T-helper 22 cell (primary cell): Measurements from ENCODE around the gene SYTL4.

Experiments used
- DNase-seq: peaks from one replicate; pipeline ENCODE4 v3.0.0-alpha.2; 2020; ENCODE audit warnings: low read depth

The SYTL4 gene

GRCh38 chrX:100695302-100695701 is 36.6 kb downstream of the SYTL4 start:
- DNase-seq: no peak

- DNase-seq: no peak
Measured at GRCh38 chrX:100687546-100687945, 44.4 kb downstream of the SYTL4 start.

- DNase-seq: no peak
Measured at GRCh38 chrX:100687128-100687527, 44.8 kb downstream of the SYTL4 start.

DNA sequence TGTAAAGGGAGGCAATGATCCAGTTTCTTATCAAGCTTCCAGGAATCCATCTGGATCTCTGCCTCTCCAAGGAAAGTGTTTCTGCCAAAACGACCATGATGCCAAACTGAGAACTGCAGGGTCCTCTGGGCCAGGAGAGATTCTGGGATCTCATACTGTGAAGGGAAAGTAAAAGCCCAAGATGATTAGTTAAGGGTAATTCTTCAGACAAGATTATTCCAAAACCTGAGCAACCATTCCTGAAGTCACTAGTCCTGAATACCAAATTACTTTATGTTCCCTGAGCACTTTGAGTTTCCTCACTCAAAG is 46.0 kb downstream of the SYTL4 start:
- DNase-seq: no peak

GRCh38 chrX:100685284-100685996 is 46.5 kb downstream of the SYTL4 start:
- DNase-seq: peak; percentile 13

- DNase-seq: no peak
Measured at GRCh38 chrX:100682939-100683338, 49.0 kb downstream of the SYTL4 start.

- no peak for DNase-seq
Measured at GRCh38 chrX:100681599-100681998, 50.3 kb downstream of the SYTL4 start.

- DNase-seq: no peak
Measured at GRCh38 chrX:100680756-100681155, 51.2 kb downstream of the SYTL4 start.

GRCh38 chrX:100677611-100678181 is 54.2 kb downstream of the SYTL4 start:
- no peak for DNase-seq

- DNase-seq: no peak
Measured at GRCh38 chrX:100674705-100675104, 57.2 kb downstream of the SYTL4 start.

- no peak for DNase-seq
Measured at GRCh38 chrX:100673397-100673953, 58.4 kb downstream of the SYTL4 start.

GRCh38 chrX:100672966-100673365 is 59.0 kb downstream of the SYTL4 start:
- no peak for DNase-seq

GRCh38 chrX:100663642-100664041 is 68.3 kb downstream of the SYTL4 start:
- DNase-seq: no peak

GRCh38 chrX:100662796-100663195 is 69.1 kb downstream of the SYTL4 start:
- DNase-seq: no peak

DNA sequence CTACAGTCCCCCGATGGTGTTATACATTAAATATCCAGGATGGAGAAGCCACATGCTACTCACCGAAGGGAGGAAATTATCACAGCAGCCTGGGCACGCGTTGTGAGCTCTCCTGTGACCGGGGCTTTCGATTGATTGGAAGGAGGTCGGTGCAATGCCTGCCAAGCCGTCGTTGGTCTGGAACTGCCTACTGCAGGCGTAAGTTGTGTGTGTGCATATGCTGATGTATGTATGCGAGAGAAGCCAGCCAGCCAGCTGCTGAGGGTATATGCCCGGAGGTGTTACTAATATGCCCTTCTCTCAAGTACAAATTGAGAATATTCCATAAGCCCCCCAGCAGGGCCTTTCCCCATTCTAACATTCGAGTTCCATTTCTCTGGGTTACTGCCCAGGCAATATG is 69.8 kb downstream of the SYTL4 start:
- no peak for DNase-seq

- DNase-seq: no peak
Measured at GRCh38 chrX:100659431-100660137, 72.3 kb downstream of the SYTL4 start.

- DNase-seq: no peak
Measured at GRCh38 chrX:100658941-100659381, 73.0 kb downstream of the SYTL4 start.

DNA sequence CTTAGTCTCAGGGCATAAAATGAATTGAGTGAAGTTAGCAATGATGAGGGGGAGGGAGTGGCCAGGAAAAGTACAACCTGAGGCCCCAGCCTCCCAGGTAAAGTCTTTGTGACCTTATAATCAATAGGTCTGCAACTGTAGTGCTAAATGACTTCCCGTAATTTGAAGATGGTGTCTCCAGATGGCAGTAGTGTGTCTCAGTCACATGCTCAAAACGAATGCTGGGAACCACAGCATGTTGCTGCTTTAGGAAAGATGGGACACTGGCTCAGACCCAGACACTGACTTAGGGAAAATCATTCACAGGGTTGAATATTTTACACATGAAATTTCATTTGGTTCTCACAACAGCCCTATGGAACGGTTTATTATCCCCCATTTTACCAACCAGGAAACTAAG is 77.7 kb downstream of the SYTL4 start:
- DNase-seq: no peak

DNA sequence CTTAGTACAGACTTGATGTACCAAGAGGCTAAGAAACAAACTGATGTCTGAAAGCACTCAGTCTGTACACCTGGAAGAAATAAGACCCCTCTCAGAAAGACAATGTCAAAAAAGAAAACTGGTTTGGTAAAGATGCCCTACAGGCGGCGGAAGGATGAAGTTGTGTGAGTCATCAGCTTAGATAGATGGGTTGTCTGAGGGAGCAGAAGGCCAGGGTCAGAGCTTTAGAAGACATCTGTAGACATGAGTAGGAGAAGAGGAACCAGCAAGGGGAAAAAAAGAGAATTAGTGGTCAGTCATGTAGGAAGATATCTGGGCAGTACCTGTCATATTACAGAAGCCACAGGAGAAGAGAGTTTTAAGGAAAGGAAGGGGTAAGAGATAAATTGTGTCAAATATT is 79.7 kb downstream of the SYTL4 start:
- no peak for DNase-seq

DNA sequence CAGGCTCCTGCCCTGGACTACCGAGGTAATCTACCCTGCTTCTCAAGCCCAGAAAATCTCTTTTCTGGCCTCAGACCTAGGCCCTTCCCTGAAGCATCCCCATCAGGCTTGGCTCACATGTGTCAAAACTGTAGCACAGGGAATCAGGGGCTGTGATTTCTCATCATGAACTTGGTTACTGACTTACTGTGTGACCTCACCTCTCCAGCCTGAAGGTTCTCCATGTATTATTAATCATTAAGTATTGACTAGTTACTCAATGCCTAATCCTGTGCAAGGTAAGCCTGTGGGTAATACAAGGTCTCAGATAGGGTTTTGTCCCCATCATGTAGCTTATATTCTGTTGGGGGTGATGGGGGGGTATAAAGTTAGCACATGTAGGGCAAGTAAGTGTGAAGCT is 81.1 kb downstream of the SYTL4 start:
- no peak for DNase-seq

DNA sequence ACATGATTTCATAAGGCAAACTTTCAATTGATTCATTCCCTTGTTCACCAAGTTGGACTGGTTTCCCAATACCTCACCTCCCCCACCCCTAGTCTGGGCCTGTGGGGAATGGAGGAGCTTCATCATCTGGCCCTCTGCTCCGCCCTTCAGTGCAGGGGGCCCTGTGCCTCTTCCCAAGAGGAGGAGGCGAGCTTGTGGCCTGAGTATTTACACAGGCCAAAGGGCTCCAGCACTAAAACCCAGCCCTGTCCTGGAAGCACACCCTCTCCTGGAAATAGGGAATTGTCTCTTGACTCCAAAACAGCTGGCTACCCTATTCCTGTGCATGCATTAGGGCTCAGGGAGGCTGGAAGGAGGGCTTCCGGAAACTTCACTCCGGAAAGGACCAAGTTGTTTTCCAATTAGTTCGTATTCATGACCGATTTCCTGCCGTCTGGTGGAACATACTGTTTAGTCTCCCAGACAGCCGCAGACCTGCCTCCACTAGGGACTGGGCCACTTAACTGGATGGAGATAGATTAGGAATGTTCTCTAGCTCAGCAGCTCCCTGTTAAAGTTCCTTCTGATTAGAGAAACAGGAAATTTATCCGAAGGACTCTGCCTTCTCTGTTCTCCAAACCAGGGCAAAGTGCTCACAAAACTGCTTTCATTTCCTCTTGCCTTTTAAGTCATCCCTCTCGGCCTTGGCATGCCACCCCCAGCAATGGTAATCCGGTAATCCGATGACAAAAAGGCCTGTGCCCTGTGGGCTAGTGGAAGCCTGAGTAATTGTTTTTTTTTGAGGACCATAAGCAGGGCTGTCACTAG is 82.2 kb downstream of the SYTL4 start:
- no peak for DNase-seq
